MCF 10A (cell line): ENCODE results near the gene SLC19A2. TPM values are rescaled to one million over a fixed set of nuclear protein-coding genes. Genes with fewer than 3 reads are reported as not detected.

ENCODE experiments used
- BruUV-seq: library from RNA; stranded (reverse); fragments of 400-500 nt; replicated peaks from 2 replicates; lab custom pipeline; 2021; lab: Mats Ljungman, UMichigan
- CTCF ChIA-PET: fragments of 300-600 bp; sonication (Branson Sonifier 250); formaldehyde crosslinking; extraction: SDS; loops from one replicate; lab custom pipeline; 2021; ENCODE audit warnings: antibody characterized with exemption, inconsistent platforms; lab: Yijun Ruan, JAX
- POLR2A ChIA-PET: fragments of 300-600, 350-650 bp; sonication (Branson Sonifier 250); formaldehyde crosslinking; extraction: SDS; loops from one replicate; lab custom pipeline; 2020; ENCODE audit warnings: antibody characterized with exemption, inconsistent platforms; lab: Yijun Ruan, JAX
- DNase-seq: peaks from one replicate; pipeline ENCODE4 v3.0.0-alpha.2; 2018; ENCODE audit not compliant: unreplicated experiment
- H3K27ac Mint-ChIP-seq: one replicate; pipeline ENCODE4 v1.8.0; 2022; ENCODE audit warnings: mild to moderate bottlenecking, low read depth, mixed read lengths; ENCODE audit not compliant: unreplicated experiment
- H3K27me3 Mint-ChIP-seq: one replicate; pipeline ENCODE4 v1.8.0; 2022; ENCODE audit warnings: mixed read lengths; ENCODE audit not compliant: insufficient read depth, unreplicated experiment
- H3K36me3 Mint-ChIP-seq: one replicate; pipeline ENCODE4 v1.8.0; 2022; ENCODE audit warnings: mild to moderate bottlenecking, moderate library complexity, mixed read lengths; ENCODE audit not compliant: insufficient read depth, unreplicated experiment
- H3K4me1 Mint-ChIP-seq: one replicate; pipeline ENCODE4 v1.8.0; 2022; ENCODE audit warnings: mixed read lengths; ENCODE audit not compliant: insufficient read depth, unreplicated experiment
- H3K4me3 Mint-ChIP-seq: one replicate; pipeline ENCODE4 v1.8.0; 2022; ENCODE audit warnings: mild to moderate bottlenecking, moderate library complexity, mixed read lengths; ENCODE audit not compliant: unreplicated experiment
- H3K9me3 Mint-ChIP-seq: one replicate; pipeline ENCODE4 v1.8.0; 2022; ENCODE audit warnings: mixed read lengths; ENCODE audit not compliant: unreplicated experiment
- intact Hi-C: fragments of 100-400 bp; cut with micrococcal nuclease; formaldehyde crosslinking; loops from 2 replicates; pipeline ENCODE4 v1.14.1; 2022
- total RNA-seq: library from RNA; stranded (reverse); gene quantifications from 2 replicates; pipeline ENCODE4 v1.2.3, GENCODE V29; 2022
- TF ChIP-seq, protein P1 (sequence below): fragments of 200-600 bp; IDR thresholded peaks from one replicate; pipeline ENCODE4 v1.8.0; 2022; ENCODE audit warnings: antibody characterized with exemption, mild to moderate bottlenecking; ENCODE audit not compliant: unreplicated experiment

Gene SLC19A2
- total RNA-seq, 1 experiment from 2014 or later = 13.9 TPM

DNA sequence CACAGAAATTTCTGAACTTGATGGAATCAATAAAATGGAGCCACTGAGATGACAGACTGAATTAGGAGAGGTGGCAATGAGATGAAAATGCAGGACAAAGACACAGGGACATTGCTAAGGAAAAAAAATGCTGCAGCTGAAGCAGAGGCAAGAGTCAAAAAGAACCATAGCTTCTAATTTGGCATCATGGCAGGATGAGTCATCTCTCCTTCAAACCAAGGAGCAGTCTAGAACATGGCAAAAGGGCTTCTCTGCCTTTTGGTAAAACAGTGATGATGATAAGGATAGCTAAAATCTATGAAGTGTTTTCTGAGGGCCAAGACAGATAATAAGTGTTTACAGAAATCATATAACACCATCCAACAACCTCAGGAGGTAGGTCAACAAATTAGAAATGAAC, 16.8 kb downstream of the SLC19A2 start:
- POLR2A ChIA-PET = interaction anchor here (0.7 to 6.2 kb wide), 7 partner anchors 10 to 86 kb away, joined by 3 to 29 read pairs (median 4); partner anchors contain the start of gene SLC19A2
- H3K27ac Mint-ChIP-seq = no peak overlapping the region
- intact Hi-C loops = loop anchor here (5.0 kb wide), 3 partner anchors 238 to 867 kb away; no protein-coding TSS in a partner anchor

DNA sequence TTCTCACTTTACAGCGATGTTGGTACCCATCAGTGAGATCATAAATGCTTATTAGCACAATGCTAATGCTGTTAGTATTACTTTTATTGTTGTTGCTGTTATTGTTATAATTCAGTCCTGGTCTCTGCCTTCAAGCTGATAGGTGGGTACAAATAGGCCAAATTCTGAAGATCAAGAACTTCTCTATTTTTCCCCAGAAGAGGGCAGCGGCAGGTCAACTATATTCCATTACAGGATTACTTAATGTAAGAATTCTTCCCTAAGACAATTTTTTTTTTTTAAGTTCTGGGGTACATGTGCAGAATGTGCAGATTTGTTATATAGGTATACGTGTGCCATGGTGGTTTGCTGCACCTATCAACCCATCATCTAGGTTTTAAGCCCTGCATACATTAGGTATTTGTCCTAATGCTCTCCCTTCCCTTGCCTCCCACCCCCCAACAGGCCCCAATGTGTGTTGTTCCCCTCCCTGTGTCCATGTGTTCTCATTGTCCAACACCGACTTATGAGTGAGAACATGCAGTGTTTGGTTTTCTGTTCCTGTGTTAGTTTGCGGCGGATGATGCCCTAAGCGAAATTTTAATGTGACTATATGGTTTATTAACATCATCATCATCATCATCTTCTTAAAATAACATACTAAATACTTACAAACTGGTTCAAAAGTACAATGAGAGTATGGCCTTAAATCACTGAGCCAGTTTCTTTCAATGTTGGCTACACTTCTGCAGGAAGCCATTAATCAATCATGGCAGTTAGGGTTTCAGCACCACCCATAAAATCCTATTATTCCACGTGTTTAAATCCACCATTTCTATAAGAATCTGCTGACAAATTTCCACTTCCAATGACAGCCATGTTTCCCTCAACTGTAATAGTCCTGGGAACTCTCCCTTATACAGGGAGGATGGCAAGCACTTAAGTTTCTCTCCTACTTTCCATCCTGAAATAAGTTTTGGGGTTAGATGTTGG, 19.2 kb downstream of the SLC19A2 start:
- peak; percentile 72 for DNase-seq
- TF ChIP-seq, protein P1, sequence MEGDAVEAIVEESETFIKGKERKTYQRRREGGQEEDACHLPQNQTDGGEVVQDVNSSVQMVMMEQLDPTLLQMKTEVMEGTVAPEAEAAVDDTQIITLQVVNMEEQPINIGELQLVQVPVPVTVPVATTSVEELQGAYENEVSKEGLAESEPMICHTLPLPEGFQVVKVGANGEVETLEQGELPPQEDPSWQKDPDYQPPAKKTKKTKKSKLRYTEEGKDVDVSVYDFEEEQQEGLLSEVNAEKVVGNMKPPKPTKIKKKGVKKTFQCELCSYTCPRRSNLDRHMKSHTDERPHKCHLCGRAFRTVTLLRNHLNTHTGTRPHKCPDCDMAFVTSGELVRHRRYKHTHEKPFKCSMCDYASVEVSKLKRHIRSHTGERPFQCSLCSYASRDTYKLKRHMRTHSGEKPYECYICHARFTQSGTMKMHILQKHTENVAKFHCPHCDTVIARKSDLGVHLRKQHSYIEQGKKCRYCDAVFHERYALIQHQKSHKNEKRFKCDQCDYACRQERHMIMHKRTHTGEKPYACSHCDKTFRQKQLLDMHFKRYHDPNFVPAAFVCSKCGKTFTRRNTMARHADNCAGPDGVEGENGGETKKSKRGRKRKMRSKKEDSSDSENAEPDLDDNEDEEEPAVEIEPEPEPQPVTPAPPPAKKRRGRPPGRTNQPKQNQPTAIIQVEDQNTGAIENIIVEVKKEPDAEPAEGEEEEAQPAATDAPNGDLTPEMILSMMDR = peak; percentile 65
- intact Hi-C loops = loop anchor here (1.0 to 5.0 kb wide), 5 partner anchors 19 to 864 kb away; partner anchors contain the start of gene SLC19A2
- no peaks in the 10 kb centered on the region for H3K9me3 Mint-ChIP-seq
- BruUV-seq = no TSS peak
- ChIA-PET CTCF (interaction anchor here (0.6 to 5.0 kb wide), 25 partner anchors 11 to 1829 kb away, joined by 3 to 150 read pairs (median 4); no protein-coding TSS in a partner anchor), POLR2A (interaction anchor here (0.7 to 1.0 kb wide), 4 partner anchors 15 to 403 kb away, joined by 3 to 4 read pairs (median 3); no protein-coding TSS in a partner anchor)
- H3K4me1 Mint-ChIP-seq = peaks cover 8% of the 10 kb centered on the region
- H3K36me3 Mint-ChIP-seq = peaks cover 63% of the 10 kb centered on the region
- no peak overlapping the region for H3K4me3 Mint-ChIP-seq
- no peak overlapping the region for H3K27ac Mint-ChIP-seq
- H3K27me3 Mint-ChIP-seq = no peaks in the 10 kb centered on the region

More for the DNA sequence above, 16.8 kb downstream of the SLC19A2 start:
- CTCF ChIA-PET = interaction anchor here (0.6 to 2.9 kb wide), 18 partner anchors 9 to 1190 kb away, joined by 3 to 27 read pairs (median 4); no protein-coding TSS in a partner anchor
- no peaks in the 10 kb centered on the region for H3K9me3 Mint-ChIP-seq
- H3K4me3 Mint-ChIP-seq = no peak overlapping the region
- H3K36me3 Mint-ChIP-seq = peaks cover 56% of the 10 kb centered on the region
- BruUV-seq = no TSS peak
- peaks cover 8% of the 10 kb centered on the region for H3K4me1 Mint-ChIP-seq
- TF ChIP-seq, protein P1 = no peak
- H3K27me3 Mint-ChIP-seq = no peaks in the 10 kb centered on the region
- DNase-seq = peak; percentile 35

- Mint-ChIP-seq H3K36me3 (peaks cover 62% of the 10 kb centered on the region), H3K4me3 (no peak overlapping the region), H3K9me3 (peaks cover 7% of the 10 kb centered on the region), H3K4me1 (peaks cover 8% of the 10 kb centered on the region), H3K27me3 (no peaks in the 10 kb centered on the region), H3K27ac (no peak overlapping the region)
- TF ChIP-seq, protein P1 = no peak
- BruUV-seq = no TSS peak
- DNase-seq = no peak
- CTCF ChIA-PET = interaction anchor here (0.6 to 5.0 kb wide), 14 partner anchors 12 to 983 kb away, joined by 3 to 150 read pairs (median 4); no protein-coding TSS in a partner anchor
- intact Hi-C loops = loop anchor here (5.0 kb wide), 3 partner anchors 242 to 863 kb away; no protein-coding TSS in a partner anchor
- POLR2A ChIA-PET = interaction anchor here (0.6 kb wide), 1 partner anchor 407 kb away, joined by 3 read pairs; no protein-coding TSS in a partner anchor
Measured at GRCh38 chr1:169465281-169465680, 20.5 kb downstream of the SLC19A2 start.
